HepG2 (cell line): Measurements from ENCODE around the gene LTB4R2. TPM values are rescaled to one million over a fixed set of nuclear protein-coding genes. Genes with fewer than 3 reads are reported as not detected.

Source experiments
- GFI1 ChIP-seq: sonication (generic); formaldehyde crosslinking; IDR thresholded peaks from 2 replicates; pipeline ENCODE4 v1.5.0; 2020; ENCODE audit warnings: missing genetic modification reagents, mild to moderate bottlenecking, borderline replicate concordance
- GLMP ChIP-seq: sonication (generic); formaldehyde crosslinking; IDR thresholded peaks from 2 replicates; pipeline ENCODE4 v1.9.0; 2021; ENCODE audit warnings: missing genetic modification reagents, mild to moderate bottlenecking, borderline replicate concordance
- KLF15 ChIP-seq: sonication (generic); formaldehyde crosslinking; IDR thresholded peaks from 2 replicates; pipeline ENCODE4 v1.8.1; 2023; ENCODE audit warnings: borderline replicate concordance, mild to moderate bottlenecking, inconsistent platforms, missing genetic modification reagents, mixed read lengths
- REST ChIP-seq, 2 experiments: IDR thresholded peaks; 2 replicates each; pipeline ENCODE4 v1.6.1; 2011 to 2012; ENCODE audit warnings: low read length in 2 of 2, borderline replicate concordance in 1 of 2, low read depth in 1 of 2, mild to moderate bottlenecking in 1 of 2, moderate library complexity in 1 of 2
- SAFB2 ChIP-seq: sonication (generic); formaldehyde crosslinking; IDR thresholded peaks from 2 replicates; pipeline ENCODE4 v1.5.1; 2020; ENCODE audit warnings: missing genetic modification reagents, low read depth, mild to moderate bottlenecking, borderline replicate concordance
- SRSF9 ChIP-seq: fragments of 200-400 bp; formaldehyde crosslinking; IDR thresholded peaks from 2 replicates; pipeline ENCODE4 v1.6.1; 2018; ENCODE audit warnings: borderline replicate concordance, mild to moderate bottlenecking, low read depth, low read length; ENCODE audit not compliant: insufficient read depth, poor library complexity, severe bottlenecking
- ZBTB25 ChIP-seq: IDR thresholded peaks from 2 replicates; pipeline ENCODE4 v1.6.1; 2018; ENCODE audit warnings: missing genetic modification reagents
- ZBTB38 ChIP-seq: sonication (generic); formaldehyde crosslinking; IDR thresholded peaks from 2 replicates; pipeline ENCODE4 v1.5.1; 2020; ENCODE audit warnings: mild to moderate bottlenecking, missing genetic modification reagents
- ZNF841 ChIP-seq: sonication (generic); formaldehyde crosslinking; IDR thresholded peaks from 2 replicates; pipeline ENCODE4 v1.8.1; 2023; ENCODE audit warnings: missing genetic modification reagents, borderline replicate concordance
- polyA plus RNA-seq, 8 experiments: library from polyadenylated mRNA; depleted of rRNA in 3 of 8; stranded (reverse) in 7 of 8; unstranded in 1 of 8; fragments of >200 nt; fragmentation: Illumina TruSeq in 4 of 8; extraction: Trizol in 4 of 8; gene quantifications; 2 replicates each; pipeline versions ENCODE4 v1.2.1 to v1.2.3, GENCODE V29; 2011 to 2016; ENCODE audit warnings: low read depth in 4 of 8, missing spikeins in 1 of 8, mixed read lengths in 1 of 8; ENCODE audit not compliant: insufficient read depth in 1 of 8
- total RNA-seq, 5 experiments: library from RNA; depleted of rRNA; stranded (reverse); fragments of >200 nt; fragmentation: Illumina TruSeq; extraction: Trizol; gene quantifications; 2 replicates each; pipeline ENCODE4 v1.2.3, GENCODE V29; 2016; ENCODE audit warnings: low read depth in 1 of 5
- TF ChIP-seq, protein P1 (sequence below): sonication (generic); formaldehyde crosslinking; IDR thresholded peaks from 2 replicates; pipeline ENCODE4 v1.5.1; 2020; ENCODE audit warnings: mild to moderate bottlenecking, missing genetic modification reagents, moderate library complexity
- TF ChIP-seq, protein P2 (sequence below): sonication (generic); formaldehyde crosslinking; IDR thresholded peaks from 2 replicates; pipeline ENCODE4 v1.5.0; 2020; ENCODE audit warnings: missing genetic modification reagents
- TF ChIP-seq, protein P3 (sequence below): sonication (generic); formaldehyde crosslinking; IDR thresholded peaks from 2 replicates; pipeline ENCODE4 v1.4.0; 2020; ENCODE audit warnings: missing genetic modification reagents

LTB4R2 gene
- total and polyA plus RNA-seq, 2 of the 13 experiments (the other 11 are each of a cell fraction or from before 2014, with no cell fraction given): 3.9 to 6.9 TPM

DNA sequence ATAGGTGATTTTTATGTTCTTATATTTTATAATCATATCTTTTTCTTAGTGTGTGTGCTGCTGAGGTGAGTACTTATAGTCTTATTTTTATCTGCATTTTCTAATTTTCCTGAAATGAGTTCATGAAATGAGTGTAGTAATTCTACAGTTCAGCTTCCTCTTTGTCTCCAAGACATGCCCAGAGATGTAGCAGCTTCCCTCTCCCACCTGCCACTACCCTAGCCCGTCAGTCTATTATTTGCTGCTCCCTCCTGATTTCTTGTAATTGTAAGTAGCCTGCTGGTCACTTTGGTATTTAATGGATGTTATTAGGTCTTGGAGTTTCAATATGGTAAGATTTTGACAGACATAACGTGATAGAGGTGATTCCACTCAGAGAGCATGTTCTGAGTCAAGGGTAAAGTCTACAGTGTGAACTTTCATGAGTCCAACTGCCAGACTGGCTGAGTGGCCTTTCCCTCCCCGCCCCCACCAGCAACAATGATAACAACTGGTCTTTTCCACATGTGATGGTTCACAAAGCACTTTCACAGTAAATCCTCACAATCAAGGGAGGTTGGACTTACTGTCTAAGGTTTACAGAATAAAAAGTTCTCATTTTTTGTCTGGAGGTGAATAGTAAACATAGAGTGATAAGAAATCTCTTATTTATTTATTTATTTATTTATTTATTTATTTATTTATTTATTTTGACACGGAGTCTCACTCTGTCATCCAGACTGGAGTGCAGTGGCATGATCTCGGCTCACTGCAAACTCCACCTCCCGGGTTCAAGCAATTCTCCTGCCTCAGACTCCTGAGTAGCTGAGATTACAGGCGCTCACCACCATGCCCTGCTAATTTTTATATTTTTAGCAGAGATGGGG, 34.1 kb downstream of the LTB4R2 start (continued):
- TF ChIP-seq, protein P1, sequence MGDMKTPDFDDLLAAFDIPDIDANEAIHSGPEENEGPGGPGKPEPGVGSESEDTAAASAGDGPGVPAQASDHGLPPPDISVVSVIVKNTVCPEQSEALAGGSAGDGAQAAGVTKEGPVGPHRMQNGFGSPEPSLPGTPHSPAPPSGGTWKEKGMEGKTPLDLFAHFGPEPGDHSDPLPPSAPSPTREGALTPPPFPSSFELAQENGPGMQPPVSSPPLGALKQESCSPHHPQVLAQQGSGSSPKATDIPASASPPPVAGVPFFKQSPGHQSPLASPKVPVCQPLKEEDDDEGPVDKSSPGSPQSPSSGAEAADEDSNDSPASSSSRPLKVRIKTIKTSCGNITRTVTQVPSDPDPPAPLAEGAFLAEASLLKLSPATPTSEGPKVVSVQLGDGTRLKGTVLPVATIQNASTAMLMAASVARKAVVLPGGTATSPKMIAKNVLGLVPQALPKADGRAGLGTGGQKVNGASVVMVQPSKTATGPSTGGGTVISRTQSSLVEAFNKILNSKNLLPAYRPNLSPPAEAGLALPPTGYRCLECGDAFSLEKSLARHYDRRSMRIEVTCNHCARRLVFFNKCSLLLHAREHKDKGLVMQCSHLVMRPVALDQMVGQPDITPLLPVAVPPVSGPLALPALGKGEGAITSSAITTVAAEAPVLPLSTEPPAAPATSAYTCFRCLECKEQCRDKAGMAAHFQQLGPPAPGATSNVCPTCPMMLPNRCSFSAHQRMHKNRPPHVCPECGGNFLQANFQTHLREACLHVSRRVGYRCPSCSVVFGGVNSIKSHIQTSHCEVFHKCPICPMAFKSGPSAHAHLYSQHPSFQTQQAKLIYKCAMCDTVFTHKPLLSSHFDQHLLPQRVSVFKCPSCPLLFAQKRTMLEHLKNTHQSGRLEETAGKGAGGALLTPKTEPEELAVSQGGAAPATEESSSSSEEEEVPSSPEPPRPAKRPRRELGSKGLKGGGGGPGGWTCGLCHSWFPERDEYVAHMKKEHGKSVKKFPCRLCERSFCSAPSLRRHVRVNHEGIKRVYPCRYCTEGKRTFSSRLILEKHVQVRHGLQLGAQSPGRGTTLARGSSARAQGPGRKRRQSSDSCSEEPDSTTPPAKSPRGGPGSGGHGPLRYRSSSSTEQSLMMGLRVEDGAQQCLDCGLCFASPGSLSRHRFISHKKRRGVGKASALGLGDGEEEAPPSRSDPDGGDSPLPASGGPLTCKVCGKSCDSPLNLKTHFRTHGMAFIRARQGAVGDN (CRISPR knock-in tag): no peak
- TF ChIP-seq REST (IDR thresholded peaks at IDR 0.05; ENCODE audit: borderline replicate concordance in 1 of 2, low read depth in 1 of 2, low read length in 2 of 2) (no peak), SAFB2 (CRISPR knock-in tag) (no peak), ZBTB38 (no peak), SRSF9 (no peak), GLMP (no peak), ZNF841 (CRISPR knock-in tag) (no peak), ZBTB25 (CRISPR knock-in tag) (no peak), KLF15 (no peak), GFI1 (CRISPR knock-in tag) (no peak)
- TF ChIP-seq, protein P2, sequence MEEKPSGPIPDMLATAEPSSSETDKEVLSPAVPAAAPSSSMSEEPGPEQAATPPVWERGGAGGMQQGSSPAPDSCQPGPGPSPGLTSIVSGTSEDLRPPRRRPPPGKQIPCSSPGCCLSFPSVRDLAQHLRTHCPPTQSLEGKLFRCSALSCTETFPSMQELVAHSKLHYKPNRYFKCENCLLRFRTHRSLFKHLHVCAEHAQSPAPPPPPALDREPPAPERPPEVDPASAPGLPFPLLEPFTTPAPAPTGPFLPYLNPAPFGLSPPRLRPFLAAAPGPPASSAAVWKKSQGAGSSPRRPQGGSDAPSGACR (CRISPR knock-in tag): peak; percentile 70; the same call in 1 of the 2 replicates
- TF ChIP-seq, protein P3, sequence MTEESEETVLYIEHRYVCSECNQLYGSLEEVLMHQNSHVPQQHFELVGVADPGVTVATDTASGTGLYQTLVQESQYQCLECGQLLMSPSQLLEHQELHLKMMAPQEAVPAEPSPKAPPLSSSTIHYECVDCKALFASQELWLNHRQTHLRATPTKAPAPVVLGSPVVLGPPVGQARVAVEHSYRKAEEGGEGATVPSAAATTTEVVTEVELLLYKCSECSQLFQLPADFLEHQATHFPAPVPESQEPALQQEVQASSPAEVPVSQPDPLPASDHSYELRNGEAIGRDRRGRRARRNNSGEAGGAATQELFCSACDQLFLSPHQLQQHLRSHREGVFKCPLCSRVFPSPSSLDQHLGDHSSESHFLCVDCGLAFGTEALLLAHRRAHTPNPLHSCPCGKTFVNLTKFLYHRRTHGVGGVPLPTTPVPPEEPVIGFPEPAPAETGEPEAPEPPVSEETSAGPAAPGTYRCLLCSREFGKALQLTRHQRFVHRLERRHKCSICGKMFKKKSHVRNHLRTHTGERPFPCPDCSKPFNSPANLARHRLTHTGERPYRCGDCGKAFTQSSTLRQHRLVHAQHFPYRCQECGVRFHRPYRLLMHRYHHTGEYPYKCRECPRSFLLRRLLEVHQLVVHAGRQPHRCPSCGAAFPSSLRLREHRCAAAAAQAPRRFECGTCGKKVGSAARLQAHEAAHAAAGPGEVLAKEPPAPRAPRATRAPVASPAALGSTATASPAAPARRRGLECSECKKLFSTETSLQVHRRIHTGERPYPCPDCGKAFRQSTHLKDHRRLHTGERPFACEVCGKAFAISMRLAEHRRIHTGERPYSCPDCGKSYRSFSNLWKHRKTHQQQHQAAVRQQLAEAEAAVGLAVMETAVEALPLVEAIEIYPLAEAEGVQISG (CRISPR knock-in tag): no peak
